ENCODE data around the gene CDH23.

CDH23 gene

DNA sequence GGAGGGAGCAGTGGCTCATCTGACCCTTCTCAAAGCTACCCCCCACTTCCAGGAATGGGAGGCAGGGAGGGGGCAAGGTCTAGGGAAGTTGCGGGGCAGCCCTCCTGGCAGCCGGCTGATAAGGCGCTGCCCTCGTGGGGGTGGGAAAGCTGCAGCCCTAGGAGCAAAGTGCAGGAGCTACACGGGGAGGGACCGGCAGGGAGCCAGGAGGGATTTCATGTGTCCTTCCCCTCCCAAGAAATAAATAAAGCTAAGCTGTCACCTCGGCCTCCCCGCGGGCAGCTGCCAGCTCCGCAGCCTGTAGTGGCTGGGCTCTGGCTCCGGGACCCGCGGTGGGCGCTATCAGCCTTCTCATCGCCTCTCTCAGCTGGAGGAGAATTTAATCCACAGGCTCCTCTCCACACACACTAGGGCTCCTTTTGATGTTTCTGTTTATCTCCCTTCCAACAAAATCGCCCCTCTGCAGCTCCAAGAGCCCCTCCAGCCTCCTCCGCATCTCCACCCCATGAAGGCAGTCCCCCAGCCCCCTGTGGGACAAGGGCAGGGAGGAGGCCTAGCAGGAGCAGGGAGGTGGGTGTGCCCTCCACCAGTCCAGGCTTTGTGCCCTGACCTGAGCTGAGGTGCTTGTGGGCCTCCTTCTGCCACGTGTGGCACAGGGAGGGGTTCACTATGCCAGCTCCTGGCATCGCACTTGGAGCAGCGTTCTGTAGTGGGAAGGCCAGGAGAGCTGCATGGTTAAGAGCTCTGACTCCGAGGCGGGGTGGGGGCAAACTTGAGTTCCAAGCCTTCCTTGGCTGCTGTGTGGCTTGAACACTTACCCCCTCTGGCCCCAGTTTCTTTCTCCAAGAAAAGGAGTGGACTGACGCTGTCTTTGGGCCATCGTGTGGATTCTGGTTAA, 242.4 kb downstream of the CDH23 start:
- no peak for DNase-seq (ENCODE audit: low read depth, low spot score)

DNA sequence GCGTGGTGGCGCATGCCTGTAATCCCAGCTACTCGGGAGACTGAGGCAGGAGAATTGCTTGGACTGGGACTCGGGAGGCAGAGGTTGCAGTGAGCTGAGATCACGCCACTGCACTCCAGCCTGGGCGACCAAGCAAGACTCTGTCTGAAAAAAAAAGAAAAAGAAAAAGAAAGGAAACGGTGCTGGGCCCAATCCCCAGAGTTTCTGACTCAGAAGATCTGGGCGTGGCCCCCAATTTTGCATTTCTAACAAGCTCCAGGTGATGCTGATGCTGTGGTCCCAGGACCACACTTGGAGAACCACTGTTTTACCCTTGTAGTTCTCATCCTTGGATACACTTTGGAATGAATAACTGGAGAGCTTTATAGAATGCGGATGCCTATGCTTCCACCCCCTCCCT, 243.9 kb downstream of the CDH23 start:
- DNase-seq (ENCODE audit: low read depth, low spot score) = no peak

DNA sequence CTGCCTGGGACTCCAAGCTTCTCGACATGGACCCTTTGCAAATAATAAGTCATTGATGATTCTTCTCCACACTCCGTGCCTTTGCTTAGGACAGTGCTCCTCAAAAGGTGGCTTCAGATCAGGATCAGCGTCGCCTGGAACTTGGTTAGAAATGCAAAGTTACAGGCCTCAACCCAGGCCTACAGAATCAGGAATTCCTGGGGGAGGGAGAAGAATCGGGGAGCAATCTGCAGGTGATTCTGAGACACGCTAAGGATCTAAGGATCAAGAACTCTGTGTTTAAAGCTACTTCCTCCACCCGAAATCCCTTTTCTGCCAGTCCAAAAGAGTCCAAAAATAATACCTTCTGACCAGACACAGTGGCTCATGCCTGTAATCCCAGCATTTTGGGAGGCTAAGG, 244.7 kb downstream of the CDH23 start:
- no peak for DNase-seq (ENCODE audit: low read depth, low spot score)

DNA sequence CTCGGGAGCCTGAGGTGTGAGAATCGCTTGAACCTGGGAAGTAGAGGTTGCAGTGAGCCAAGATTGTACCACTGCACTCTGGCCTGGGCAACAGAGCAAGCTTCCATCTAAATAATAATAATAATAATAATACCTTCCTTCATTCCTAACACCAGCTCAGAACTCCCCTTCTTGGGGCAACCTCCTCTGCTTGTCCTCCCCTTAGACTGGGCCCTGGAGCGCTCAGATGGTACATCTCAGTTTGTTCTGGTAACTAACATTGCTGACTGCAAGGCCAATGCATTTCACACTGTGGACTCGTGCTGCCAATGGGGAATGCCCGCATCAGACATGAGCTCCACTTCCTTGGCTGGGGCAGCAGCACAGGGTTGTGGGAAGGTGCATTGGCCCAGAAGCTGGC, 245.3 kb downstream of the CDH23 start:
- no peak for DNase-seq (ENCODE audit: low read depth, low spot score)

DNA sequence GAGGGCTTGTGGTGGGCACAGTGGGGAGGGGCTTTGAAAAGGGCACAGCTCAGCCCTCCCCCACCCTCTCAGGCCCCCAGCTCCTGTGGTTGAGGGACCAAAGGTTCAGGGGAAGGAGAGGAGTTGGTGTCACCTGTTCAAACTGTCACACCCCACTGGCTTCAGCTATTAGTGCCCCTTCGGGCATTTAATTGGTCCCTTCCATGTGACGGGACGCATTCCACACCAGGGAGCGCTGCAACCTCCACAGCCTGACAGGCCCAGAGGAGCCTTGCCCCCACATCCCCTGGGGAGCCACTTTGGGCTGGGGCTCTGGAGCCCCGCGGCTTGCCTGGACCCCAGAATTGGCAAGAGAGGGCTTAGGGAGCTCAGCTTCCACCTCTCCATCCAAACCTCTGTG, 247.2 kb downstream of the CDH23 start:
- DNase-seq (ENCODE audit: low read depth, low spot score) = no peak

DNA sequence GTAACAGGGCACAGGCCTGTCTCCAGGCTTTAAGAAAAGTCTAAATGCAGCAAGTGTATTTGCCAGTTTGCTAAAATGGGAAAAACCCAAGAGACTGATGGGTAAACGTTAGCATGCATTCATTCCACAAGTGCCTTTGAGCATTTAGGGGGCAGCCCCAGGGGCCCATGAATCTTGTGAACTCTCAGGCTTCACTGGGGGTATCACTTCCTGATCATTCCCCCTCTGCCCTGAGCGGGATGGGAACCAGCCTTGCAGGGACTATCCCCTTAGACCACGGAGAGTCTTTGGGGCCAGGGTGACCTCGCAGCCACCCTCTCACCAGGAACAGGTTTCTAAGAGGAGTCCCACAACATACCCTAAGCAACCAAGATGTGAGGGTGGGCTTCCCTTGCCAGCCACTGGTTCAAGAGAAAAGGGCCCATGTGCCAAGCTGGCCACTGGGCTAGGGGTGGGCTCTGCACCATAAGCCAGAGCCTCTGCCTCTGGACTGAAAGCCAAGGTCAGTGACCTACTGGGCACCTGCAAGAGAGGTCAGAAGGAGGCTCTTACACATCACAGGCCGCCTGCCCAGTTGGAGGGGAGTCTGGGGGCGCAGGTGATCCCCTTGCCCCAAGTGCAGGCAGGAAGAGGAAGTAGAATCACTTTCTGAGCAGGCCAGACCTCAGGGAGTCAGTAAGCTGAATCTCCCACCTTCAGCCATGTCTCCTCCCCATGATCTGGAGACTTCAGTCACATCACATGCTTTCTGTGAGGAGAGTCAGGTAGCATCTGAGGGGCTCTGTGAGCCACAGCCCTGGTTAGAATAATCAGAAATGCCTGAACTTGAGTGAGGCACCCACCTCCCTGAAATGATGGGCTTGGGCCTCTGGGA, 247.8 kb downstream of the CDH23 start:
- no peak for DNase-seq (ENCODE audit: low read depth, low spot score)

DNA sequence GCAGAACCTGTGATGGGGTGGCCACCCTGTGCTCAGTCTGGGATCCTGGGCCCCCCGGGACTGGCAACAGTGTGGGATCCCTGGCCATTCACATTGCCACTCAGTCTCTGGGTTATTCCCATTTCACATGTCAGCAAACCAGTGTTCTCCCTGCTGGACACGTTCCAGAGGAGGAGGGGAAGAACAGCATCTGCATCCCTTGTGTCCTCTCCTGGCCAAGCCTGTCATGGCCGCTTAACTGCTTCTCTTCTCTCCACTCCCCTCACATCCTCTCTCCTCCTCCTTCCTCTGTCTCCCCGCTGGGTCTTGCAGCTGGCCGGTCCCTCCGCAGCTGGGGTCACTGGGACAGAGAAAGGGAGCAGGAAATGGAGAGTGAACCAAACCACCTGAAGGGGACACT, 248.5 kb downstream of the CDH23 start:
- DNase-seq (ENCODE audit: low read depth, low spot score) = no peak

DNA sequence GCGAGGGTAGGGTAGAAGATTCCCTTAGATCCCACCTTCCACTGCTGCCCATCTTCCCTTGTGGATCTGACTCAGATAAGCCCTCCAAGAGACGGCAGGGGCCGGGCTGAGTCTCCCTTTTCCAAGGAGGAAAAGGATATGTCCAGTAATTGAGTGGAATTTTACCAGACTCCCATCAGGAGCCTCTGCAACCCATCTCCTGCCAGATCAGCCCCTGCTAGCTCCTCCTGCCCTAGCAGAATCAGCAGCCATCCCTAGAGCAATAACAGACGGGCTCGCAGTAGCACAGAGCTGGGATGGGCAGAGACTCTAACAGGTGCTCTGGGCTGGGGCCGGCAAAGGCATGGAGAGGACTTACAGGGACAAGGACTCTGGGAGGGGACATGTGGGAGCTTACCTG, 249.3 kb downstream of the CDH23 start:
- no peak for DNase-seq (ENCODE audit: low read depth, low spot score)

DNA sequence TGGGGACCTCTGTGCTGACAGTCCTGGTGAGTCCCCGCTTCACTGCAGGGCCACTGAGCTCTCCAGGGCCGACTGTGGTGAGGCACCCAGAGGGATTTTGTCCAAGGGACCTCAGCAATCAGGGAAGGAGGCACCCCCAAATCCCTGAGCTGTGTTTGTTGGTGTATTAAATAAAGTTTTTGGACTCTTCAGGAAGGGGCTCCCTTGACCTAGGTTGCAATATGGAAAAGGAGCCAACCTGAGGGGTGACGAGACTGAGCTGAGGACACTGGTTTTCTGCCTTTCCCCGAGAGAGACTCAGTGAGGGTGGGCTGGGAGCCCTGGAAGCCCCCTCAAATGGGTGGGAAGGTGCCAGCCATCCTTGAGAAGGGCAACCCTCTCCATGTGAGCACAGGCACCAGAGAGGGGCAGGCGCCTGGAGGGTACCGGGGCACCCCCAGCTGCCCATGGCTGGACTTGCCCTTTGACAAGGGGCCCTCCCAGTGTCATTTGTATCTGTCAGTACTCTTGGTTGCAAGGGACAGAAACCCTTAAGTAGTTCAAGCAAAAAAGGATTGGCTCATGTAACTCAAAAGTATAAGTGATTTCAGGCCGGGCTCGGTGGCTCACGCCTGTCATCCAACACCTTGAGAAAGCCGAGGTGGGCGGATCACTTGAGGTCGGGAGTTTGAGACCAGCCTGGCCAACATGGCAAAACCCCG, 250.0 kb downstream of the CDH23 start:
- DNase-seq (ENCODE audit: low read depth, low spot score) = no peak

DNA sequence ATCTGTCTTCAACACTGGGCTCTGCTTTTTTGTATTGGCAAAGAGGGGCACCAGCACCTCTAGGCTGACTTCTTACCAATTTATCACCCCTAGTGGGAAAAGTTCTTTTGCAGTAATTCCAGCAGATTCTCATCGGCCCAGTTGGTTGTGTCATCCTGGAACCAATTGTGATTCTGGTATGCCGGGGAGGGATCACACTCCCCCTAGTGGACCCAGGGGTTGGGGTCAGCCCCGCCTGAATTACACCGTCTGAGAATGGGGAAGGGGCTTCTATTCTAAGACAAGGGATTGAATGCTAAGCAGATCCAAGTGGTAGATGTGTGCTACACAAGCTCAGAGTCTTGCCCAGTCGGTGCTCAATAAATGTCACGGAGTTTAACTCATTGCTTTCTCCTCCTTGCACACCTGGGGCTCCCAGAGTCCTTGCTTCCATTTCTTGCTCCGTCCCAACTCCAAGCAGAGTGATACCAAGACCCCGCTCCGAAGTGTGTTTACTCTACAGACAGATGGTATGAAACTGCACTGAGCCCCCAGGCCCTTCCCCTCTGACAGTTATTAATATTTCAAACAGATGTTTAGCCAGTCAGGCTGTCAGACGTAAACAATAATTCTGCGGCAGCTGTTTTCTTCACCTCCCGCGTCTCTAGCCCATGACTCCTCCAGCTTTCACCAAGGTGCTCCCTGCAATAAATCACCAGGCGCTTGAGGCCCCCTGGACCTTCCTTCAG, 251.0 kb downstream of the CDH23 start:
- no peak for DNase-seq (ENCODE audit: low read depth, low spot score)

DNA sequence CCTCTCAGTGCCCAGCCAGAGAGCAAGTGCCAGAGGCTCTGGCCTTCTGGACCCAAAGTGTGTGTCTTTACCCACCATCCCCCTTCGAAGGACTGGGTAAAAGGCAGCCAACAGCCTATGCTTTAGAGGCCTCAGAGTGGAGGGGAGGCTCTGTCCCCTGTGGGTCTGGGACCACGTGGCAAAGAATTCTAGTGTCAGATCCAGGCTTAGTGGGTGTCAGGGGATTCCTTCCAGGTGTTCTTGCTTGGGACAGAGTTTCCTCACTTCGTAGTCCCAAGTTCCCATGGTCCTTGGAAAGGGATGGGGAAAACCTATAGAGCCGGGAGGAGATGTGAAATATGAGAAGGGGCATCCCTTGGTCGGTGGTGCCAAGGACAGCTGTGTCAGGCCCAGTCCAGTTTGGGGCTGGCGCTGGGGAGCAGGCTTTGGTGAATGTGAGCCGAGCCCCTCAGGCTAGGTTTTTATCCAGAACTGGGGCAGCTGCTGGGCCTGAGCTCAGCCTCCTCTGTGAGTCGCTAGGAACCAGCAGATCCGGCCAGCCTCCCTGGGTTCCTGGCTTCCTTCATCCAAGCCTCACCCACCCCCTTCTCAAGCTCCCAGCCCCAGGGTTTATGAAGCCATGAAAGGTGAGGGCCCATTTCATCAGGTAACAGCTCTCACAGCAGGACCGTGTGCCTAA, 251.7 kb downstream of the CDH23 start:
- no peak for DNase-seq (ENCODE audit: low read depth, low spot score)

DNA sequence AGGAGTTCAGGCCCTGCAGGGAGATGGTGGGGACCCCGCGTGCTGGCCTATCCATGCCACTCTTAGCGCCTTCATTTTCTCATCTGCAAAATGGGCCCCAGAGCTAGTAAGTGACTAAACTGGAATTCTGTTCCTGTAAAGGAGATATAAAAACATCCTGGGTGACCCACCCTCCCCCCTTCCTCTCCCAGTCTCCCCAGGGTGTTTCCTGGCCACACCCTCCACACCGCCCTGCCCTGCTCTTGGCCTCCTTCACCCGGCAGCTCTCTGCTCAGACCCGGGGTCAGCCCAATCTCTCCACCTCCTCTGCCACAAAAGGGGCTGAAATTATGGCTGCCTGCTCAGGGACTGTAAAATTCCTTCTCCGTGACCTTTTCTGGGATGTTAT, 252.2 kb downstream of the CDH23 start:
- no peak for DNase-seq (ENCODE audit: low read depth, low spot score)

DNA sequence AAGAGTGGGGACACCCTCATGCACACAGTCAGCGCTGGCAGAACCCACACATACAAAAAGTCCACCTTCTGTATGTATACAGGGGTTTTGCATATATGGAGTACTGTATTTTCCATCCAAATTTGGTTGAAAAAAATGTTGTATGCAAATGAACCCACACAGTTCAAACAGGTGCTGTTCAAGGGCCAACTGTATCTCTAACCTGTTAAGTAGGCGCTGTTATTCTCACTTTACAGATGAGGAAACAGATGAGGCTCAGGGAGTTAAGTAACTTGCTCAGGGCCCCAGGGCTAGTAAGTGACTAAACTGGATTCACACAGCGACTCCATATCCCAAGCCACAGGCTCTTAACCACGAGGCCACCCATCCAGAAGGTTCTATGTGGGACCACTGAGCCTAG, 252.9 kb downstream of the CDH23 start:
- DNase-seq (ENCODE audit: low read depth, low spot score) = no peak

DNA sequence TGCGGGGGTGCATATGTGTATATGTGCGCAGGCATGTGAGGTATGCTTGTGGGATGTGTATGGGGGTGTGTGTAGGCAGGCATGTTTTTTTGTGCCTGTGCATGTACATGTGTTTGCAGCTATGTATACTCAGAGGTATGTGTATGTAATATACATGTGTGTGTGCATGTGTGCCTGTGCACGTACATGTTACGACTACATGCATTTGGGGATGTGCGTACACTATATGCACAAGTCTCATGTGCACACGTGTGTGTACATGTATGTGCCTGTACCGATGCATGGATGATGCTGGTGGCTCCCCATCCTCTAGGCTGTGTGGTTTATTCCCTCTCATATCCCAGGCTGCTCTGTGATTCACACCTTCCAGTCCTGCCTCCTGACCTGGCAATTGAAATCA, 253.7 kb downstream of the CDH23 start:
- no peak for DNase-seq (ENCODE audit: low read depth, low spot score)

DNA sequence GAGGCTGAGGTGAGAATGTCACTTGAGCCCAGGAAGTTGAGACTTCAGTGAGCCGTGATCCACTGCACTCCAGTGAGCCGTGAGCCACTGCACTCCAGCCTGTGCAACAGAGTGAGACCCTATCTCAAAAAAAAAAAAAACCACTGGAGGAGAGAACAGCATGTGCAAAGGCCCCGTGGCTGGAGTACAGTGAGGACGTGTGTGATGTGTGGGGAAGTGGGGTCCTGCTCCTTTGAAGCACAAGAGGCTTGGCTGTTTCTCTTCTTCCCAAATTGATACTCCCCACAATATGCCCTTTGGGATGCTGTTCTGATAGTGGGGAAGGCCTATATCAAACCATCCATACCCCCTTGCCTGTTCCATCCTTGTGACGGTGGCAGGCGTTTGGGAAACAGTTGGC, 254.7 kb downstream of the CDH23 start:
- no peak for DNase-seq (ENCODE audit: low read depth, low spot score)

DNA sequence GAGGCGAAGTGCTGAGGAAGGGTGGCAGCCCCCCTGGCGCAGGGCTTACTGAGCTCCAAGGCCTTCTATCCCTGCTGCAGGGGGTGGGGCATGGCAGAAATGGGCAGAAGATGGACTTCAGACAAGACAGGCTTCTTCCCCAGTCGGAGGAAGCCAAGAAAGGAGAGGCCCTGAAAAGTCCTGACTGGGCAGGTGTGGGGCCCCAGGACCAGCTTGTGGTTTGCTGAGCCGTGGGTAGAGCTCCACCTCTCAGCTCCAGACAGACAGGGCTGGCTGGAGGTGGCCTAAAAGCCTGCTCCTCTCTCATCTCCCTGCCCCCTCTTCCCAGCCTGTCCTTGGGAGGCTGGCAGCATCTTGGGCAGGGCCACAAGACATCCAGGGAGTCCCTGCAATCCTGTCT, 255.2 kb downstream of the CDH23 start:
- DNase-seq (ENCODE audit: low read depth, low spot score) = no peak

DNA sequence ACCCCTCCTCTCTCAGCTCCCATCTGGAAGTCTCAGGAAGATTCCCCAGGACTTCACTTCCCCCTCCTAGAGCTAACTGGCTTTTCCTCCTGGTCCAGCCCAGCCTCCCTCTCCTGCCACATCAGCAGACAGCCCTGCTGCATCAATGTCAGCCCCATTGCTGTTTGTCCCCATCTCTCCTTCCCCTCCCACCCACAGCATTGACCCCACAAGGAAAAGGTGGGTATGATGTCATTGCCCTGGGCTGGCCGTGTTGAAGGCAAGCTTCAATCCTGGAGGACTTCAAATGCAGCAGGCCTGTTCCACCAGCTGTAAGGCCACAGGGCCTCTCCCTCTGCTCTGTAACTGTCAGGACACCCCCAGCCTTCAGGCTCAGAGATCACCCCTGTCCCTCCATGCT, 256.3 kb downstream of the CDH23 start:
- no peak for DNase-seq (ENCODE audit: low read depth, low spot score)

DNA sequence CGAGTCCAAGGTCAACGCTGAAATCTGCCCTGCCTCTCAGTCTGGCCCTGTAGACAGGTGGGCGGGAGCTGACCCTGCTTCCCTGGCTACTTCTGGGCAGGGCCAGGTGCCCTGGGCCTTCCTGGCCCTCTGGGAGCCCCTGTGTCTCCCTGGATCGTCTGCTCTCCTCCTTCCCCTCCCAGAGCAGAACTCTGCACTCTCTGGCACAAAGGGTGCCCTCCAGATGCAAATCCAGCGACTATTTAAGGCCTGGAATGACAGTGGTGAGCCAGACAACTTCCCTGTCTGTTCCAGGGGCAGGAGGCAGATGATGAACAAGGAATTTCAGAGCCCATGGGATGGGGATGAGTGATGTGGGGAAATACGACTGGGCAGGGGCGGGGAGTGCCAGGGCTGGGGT, 259.5 kb downstream of the CDH23 start:
- DNase-seq (ENCODE audit: low read depth, low spot score) = no peak

DNA sequence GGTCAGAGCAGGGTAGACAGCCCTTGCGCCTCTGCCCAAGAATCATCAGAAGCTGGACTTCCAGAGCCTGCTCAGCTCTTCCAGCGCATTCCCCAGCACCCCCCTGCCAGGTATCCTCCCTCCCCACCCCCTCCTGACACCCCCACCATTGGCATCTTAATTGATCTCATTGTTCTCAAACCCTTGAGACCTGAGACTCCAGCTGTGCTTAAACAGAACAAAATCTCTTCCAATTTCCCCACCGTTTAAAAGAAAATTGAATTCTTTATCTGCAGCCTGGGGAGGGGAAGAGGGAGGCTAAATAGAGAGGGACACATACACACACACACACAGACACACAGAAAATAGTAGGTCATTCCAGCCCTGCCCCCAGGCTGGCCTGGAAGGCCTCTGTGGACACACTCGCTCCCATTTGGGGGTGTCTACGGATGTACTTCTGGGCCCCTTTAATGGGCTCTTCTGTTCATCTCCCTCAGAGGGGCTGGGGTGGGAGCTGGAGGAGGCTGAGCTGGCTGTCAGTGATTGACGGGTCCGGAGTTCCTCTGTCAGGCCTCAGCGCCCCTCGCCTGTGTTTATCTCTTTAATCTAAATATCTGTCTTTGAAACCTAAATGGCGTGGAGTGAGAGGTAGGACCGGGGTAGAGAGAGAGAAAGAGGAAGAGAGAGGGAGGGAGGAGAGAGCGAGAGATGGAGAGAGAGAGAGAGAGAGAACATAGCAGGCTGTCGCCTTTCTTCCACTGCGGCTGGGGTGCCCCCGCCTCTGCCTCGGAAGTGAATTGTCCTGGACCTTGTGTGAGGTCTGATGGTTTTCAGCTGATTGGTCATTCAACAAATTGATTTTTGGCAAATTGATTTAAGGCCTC, 261.1 kb downstream of the CDH23 start:
- DNase-seq (ENCODE audit: low read depth, low spot score) = no peak

DNA sequence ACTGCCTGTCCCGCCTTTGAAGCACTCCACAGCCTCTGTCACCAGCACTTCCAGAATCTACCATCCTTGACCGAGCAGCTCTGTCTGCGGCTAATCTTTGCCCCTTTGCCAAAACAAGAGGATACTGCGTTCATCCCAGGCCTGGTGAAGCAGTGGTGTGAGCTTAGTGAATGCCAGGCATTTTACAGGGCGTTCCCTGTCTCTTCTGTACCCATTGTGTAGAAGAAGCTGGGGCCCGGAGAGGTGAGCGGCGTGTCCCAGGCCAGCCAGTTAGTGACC, 261.7 kb downstream of the CDH23 start:
- DNase-seq (ENCODE audit: low read depth, low spot score) = no peak
